Stimulated activated CD8-positive, alpha-beta memory T cell treated with anti-CD3 and anti-CD28 coated beads, Interleukin-4, amount 100 ng/mL, for 48 hours (primary cell): ENCODE data around the gene NODAL.

Experiments used
- DNase-seq: peaks from one replicate; pipeline ENCODE4 v3.0.0-alpha.2; 2020

NODAL gene

DNA sequence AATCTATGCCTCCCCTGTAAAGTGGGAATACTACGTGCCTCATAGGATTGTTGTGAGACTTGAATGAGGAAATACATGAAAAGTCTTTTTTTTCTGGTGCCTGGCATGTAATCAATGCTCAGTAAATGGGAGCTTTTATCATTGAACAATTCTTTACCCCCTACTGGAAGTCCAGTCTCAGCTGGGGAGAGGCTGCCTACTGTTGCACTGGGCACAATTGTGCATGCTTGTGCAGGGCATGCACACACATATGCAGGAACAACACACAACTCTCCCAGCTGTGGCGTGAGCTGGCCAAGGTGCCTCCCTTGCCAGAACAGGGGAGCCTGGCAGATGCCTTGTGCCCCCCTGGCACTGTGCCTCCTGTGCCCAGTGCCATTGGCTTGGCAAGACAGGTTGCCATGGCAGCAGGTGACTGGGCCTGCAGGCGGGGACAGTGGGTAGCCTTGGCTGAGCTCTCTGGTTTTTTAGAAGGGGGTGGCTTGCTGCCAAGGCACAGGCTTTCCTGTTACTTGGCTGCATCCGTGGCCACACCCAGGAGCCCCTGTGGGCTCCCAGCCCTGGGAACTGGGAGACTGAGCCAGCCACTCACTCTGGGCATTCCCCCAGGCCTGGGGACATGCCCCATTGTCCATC, 21.0 kb upstream of the NODAL start:
- no peak for DNase-seq

DNA sequence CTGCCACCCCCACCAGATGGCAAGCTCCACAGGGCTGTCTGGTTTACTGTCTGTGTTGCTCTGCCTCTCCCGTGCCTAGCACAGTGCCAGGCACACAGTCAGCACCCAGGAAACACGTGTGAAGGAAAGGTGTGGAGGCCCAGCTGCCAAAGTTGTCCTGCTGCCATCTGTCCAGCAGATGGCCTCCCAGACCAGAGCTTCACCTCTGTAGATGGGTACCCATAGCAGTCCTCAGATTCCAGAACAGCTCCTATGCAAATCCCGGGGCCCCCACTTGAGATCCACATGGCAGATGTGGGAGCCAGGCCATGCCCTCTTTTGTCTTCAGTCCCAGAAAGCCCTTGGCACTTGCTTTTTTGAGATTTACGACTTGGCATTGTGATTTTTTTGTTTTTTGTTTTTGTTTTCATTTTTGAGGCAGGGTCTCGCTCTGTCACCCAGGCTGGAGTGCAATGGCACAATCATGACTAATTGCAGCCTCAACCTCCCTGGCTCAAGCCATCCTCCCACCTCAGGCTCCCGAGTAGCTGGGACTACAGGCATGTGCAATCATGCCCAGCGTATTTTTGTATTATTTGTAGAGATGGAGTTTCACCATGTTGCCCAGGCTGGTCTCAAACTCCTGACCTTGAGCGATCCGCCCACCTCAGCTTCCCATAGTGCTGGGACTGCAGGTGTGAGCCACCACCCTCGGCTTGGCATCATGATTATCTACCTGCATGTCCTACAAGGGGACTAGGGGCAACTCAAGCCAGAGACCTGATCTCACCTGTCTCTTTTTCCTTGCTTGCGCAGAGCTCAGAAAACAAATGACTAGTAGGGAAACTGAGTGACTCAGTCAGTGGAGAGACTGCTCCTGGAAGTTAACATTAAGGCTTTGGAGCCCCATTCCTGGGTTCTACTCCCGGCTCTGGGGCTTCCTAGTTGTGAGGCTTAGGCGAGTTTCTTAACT, 20.2 kb upstream of the NODAL start:
- DNase-seq, result peak; percentile 64

DNA sequence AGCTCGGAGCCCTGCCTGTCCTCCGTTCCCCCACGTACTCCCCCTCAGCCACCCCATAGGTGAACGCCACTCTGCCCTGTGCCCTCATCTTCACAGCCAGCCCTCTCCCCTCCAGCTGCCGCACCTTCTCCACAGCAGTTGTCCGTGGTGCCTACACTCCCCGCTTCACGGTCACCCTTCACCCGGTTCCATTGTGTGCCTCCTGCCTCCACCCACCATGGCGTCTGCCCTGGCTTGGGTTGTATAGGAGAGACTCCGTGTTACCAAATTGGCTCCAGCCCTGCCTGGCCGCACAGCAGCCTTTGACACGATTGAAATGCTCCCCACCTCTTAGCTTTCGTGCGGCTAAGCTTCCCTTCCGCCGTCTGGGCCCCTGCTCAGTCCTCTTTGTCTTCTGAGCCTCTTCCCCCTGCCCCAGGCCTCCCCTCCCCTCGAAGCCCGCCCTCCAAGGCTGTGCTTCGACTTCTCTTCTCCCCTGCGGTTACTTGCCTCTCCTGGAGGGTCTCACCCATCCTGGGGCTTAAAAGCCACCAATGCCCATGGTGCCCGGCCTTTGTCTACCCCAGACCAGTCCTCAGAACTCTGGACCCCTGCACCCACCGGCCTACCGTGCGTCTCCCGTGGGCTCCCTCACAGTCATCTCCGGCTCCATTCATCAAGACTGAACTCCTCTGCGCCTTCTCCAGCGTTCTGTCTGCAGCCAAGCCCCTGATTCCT, 18.5 kb upstream of the NODAL start:
- no peak for DNase-seq

DNA sequence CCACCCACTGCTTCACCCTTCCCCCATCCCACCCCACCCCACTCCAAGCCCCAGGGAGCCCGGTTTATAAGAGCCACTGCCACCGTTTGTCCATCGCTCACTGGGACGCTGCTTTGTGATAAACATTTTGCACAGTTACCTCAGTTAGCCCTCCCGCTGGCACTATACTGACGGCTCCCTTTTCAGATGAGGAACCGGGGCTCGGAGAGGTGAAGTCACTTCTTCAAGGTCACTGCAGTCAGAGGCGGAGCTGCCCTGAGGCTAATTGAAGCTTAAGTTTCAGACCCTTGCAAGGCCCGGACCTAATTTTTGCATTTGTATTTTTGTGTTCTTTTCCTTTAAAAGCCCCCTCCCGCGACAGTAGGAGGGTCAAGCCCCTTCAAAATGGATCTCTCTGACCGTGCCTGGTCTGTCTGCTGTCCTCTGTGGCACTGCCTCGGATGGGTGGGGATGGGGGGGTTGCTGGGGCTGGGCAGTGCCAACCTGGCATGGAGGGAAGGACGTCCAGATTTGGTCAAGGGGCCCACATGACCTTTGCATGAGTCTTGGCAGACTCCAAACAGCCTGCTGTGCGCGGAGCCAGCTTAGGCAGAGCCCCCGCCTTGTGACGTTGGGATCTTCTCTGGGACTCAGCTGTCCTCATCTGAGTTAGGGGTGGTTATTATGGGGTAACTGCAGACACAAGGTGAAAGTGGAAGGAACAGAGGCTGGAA, 17.7 kb upstream of the NODAL start:
- no peak for DNase-seq

DNA sequence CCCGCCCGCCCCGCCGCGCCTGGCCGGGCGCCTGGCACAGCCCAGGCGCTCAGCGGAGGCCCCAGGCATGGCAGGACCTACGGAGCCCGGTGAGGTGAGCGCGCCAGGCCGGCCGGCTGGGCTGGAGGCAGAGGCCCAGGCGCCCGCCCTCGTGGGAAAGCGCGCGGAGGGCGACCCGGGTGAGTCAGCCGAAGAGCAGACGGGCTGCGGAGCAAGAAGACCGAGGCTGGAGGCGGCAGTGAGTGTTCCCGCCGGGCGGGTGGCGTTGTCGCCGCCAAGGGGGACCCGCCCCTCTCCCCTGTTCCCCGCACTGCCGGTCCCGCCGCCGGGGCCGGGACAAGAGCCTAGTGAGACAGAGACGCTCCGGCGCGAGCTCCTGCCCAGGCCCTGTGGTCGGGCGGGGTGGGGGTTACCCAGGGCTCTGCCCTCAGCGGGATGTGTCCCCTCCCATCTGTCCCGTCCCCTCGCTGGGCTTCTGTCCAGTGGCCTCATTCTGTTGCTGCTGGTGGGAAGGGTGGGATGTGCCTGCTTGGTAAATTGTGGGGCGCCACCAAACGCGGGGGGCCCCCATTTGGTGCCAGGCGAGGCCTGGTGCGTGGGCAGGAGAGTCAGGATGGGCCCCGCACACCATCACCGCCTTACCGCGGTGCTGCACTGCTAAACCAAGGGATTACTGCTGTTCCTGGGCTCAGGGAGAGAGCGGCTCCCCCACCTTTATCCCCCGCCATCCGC, 17.0 kb upstream of the NODAL start:
- peak; percentile 74 for DNase-seq

DNA sequence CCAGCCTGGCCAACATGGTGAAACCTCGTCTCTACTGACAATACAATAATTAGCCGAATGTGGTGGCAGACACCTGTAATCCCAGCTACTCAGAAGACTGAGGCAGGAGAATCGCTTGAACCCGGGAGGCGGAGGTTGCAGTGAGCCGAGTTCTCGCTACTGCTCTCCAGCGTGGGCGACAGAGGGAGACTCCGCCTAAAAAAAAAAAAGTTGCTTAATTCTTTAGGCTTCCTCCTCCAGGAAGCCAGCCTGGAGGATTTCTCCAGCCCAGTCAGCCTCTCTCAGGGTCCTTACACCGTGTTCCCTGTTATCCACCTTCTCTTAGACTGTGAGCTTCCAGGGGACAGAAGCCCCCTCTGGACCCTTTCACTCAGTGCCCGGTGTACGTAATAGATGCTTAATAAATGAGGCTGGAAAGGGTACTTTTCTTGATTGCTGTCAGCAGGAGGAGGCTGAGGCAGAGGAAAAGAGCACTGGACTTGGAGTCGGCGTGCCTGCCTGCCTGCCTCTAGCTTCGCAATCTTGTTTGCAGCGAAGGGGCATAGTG, 16.4 kb upstream of the NODAL start:
- no peak for DNase-seq

DNA sequence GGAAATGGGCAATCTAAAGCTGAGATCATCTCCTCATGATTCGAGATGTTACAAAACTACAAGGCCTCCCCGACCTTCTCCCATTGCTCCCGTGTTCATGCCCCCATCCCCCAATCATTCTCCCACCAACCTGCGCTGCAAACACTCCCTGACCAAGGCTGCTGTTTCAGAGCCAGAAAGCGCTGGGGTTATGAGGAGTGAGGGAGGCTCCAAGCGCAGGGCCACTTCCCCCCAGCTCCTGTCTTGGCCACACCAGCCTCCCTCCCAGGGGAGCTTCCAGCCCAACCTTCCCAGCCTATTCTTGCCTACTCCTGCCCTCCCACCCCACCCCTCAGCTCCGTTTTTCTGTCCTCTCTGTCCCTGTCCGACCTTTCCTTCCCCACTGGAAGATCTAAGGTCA, 14.7 kb upstream of the NODAL start:
- no peak for DNase-seq

DNA sequence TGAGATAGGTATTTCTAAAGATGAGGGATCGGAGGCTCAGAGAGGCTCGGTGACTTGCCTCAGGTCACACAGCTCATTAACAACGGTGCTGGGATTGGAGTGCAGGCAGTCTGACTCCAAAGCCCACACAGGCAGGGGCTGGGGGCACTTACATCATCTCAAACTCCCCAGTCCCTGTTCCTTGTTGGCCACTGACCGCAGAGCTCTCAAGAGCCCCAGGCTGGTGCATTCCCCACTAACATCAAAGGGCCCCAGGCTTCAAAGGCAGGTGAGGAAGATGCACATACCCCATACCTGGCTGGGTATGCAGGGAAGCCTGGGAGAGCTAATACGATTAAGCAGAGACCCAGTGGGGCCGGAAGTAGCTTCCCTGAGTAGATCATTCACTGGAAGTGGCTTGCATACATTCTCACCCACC, 13.7 kb upstream of the NODAL start:
- no peak for DNase-seq

DNA sequence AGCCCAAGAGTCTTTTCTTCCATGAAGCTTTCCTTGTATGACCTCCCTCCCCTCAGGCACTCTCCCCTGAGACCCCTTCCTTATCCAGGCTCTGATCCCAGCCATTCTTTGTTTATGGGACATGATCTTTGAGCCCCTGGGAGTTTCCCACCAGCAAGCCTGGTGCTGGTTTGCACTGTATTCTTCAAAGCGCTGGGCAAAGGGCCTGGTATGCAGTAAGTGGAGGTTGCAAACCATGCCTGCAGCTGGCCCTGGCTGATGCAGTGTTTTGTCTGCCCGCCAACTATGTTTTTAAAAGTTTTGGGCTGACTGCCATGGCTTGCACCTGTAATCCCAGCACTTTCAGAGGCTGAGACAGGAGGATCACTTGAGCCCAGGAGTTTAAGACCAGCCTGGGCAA, 6.8 kb upstream of the NODAL start:
- DNase-seq, result no peak

DNA sequence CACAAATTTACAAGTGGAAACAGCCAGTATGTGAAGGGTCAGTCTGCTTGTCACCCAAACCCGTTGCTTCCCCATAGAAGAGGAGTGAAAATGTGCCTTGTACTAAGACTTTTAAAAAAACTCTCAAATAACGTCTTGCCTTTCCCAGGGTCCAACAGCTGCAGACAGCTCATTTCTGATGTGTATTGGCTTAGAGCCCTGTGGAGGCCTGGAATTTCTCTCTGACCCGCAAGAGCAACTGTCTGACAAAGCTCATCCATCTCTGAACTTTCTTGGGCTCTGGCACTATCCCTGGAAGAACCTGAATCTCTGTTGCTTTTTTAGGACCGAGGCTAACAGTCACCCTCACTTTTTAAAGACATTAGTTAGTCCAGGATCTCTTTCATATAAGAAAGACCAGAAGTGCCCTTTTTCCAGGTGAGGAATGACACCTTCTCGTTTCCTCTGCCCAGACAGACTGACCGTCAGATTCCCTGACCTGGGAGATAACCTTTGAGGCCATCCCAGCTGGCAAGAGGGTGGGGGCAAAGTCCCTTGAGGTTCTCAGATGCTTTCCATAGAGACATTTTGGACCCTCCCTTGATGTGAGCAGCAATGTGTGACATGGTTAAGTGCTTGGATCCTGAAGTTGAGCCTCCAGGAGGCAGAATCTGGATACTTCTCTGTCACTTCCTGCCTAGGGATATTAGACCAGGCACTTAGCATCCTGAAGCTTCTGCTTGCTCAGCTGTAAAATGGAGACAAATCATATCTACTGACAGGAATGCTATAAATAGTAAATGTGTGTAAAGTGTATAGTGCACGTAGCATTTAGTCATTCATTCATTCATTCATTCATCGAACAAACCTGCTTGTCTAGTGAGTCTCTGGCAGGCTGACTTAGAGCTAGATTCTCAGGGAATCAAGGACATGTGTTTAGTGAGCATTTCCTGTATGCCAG, 4.5 kb upstream of the NODAL start:
- DNase-seq, result no peak

DNA sequence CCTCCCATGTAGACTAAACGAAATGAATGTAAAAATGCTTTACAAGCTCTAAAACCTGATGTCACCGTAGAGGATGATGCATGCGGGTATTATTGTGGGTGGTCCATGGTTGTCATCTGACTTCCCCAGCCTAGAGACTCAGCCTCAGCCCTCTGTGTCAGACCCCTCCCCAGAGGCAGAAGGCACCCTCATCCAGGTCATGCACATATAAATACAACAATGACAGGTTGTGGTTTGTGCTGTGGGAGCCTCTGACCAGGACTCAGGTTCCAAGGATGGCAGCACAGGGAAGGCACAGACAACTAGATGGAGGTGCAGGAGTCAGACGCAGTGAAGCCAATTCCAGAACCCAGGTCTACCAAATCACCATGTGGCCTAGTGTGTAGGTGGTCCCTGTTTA, 3.3 kb upstream of the NODAL start:
- DNase-seq, result no peak

DNA sequence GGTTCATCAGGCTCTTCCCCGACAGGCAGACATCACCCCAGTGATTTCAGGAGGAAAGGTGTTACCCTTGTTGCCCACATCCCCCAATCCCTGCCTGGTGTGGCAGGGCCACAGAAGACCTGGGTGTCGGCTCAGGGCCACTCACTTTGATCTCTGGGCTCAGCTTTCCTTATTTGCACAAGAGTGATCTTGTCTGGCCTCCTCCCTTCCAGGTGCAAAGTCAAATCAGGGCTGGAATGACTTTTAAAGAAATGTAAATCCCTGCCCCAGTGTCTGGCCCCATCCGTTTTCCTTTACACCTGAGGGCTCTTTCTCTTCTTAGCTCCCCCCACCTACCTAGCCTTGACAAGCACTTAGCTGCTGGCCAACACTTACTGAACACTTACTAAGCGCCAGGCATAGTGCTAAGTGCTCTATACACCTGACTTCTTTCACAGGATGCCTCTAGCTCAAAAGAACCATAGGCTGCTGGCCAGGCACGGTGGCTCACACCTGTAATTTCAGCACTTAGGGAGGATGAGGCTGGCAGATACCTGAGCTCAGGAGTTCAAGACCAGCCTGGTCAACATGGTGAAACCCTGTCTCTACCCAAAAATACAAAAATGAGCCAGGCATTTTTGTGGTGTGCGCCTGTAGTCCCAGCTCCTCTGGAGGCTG, 979 bp upstream of the NODAL start:
- DNase-seq, result no peak

DNA sequence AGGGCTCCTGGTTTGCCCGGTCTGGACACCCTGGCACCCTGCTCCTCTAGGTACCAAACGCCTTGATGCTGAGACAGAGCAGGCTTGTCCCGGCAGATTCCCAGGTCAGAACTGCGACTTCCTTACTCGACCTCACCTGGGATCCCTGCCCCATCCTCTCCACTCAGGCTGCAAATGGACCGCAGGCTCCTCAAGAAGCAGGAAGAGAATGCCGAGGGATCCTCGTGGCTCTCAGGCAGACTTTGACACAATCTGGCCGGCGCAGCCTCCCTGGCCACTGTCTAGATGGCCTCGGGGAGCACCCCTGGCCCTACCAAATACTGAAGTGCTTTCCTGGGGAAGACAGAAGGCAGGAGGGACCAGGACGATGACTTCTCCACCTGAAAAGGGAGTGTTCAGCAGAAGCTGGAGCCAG, 421 bp upstream of the NODAL start:
- DNase-seq, result no peak

DNA sequence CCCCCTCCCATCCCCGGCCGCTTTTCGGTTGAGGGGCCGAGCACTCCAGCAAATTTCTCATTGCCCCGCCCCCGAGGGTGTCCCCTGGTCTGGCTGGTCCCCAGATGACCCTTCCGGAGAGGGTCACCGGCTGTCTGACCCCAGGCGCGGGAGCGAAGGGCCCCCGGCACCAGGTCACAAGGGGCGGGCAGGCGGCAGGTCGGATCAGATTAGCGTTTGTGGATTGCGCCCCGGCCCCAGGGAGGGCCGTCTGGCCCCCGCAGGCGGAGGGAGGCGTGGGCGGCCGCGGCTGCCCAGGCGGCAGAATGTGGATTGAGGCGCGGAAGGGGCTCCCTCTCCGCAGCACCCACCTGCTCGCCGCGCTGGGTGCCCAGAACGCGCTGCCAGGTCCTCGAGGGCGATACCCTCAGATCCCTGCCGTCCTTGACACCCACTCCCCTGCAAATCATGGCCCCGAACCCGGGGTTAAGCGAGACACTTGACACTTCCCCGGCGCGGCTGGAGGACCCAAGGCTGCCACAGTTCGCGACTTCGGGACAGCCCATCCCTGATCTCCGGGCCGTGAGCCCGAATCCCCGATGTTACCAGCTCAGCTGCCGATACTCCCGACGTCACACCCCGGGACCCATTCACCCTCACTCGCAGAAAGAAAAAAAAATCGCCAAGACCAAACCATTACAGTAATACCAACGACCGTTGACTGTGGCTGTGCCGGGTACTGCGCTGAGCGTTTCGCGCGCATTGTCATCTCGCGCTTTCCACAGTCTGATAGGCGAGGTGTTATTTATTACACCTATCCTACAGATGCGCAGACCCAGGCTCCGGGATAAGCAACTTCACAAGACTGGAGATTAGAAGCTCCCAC, 953 bp downstream of the NODAL start:
- DNase-seq, result no peak

DNA sequence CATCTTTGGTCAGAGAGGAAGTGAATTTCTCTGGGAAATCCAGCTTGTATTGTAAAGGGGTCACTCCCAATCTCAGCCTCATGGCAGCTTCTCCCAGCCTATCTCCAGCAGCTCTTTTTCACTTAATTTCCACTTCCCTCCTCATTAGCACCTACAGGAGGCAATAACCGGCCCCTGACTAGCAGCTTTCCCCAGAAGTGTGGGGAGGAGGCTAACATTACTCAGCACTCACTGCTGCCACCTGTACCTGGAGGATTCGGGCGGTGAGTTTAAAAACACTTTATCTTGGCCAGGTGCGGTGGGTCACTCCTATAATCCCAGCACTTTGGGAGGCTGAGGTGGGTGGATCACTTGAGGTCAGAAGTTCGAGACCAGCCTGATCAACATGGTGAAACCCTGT, 3.8 kb downstream of the NODAL start:
- no peak for DNase-seq

DNA sequence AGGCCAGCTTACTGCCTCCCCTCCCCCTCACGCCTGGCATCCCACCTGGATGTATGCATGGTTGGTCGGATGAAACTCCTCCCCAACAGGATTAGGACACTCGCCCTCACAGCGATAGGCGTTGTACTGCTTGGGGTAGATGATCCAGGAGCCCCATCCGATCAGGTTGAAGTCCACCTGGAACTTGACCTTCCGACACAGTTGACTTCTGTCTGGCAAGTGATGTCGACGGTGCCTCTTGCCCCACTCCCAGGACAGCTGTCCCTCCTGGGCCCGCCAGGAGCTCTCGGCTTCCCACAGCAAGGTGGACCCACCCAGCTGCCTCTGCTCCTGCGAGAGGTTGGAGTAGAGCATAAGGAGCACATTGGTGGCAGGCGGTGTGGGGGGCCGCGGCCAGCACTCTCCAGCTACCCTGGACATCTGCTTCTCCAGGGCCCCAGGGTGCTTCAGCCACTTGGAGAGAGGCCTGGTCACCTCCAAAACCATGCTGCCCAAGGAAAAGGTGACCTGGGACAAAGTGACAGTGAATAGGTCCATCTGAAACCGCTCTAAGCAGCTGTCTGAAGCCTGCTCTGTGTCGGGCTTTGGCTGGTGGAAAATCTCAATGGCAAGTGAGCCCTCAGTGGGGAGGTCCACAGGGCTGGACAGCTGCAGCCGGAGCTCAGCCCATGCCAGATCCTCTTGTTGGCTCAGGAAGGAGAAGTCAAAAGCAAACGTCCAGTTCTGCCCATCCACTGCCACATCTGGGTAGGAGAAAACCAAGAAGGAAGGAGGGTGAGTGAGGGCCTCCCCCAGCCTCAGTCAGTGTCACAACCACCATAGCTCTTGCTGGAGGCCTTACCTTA, 6.0 kb downstream of the NODAL start:
- DNase-seq, result no peak

DNA sequence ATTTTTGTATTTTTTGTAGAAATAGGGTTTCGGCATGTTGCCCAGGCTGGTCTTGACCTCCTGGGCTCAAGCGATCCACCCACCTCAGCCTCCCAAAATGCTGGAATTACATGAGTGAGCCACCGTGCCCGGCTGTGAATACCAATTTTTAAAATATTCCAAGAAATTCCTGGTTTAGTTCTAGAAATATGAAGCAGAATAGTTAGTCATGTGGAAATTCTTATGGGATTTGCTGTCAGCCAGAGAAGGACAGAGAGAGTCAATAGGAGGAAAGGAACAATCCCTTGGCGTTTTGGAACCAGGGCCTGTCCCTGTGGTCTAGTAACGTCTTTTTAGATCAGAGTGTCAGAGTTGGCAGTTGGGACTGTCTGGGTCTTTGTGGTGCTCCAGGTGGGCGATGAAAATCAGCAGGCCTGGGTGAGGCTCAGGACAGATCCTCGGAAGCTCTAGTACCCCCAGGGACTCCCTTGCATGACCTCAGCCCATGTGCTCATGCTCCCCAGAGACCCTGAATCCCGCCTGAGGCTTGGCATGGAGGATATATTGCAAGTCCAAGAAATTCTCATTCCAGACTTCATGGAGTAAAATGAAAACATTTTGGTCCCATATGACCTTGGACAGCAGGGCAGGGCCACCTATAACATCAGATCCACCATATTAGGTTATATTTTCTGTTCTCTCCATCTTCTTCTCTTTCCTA, 7.8 kb downstream of the NODAL start:
- DNase-seq, result no peak
